NCI-H510A treated with DMSO at 0.1 percent for 48 hours (cell line): Measurements from ENCODE around the gene ZMAT3.
"Not testable (repeated sequence)": the region's sequence is repeated elsewhere in the genome, so short reads cannot be mapped to it uniquely, and the experiment has no call there.

ENCODE experiments used
- DNase-seq: peaks from one replicate; lab custom pipeline; 2025; lab: John Stamatoyannopoulos, UW

Gene ZMAT3

GRCh38 chr3:179071323-179072099 lies at the start of gene ZMAT3:
TSS of gene ZMAT3 (minus strand) at chr3:179071809. CDS start at chr3:179067752, 4,057 bp downstream.
- peak; percentile 59 for DNase-seq

GRCh38 chr3:179116816-179117215 lies 45.2 kb upstream of the ZMAT3 start:
- DNase-seq: no peak

- not testable (repeated sequence) for DNase-seq
These were observed 43.8 kb upstream of the ZMAT3 start for GRCh38 chr3:179115444-179115843.

- no peak for DNase-seq
These were observed 42.3 kb upstream of the ZMAT3 start for GRCh38 chr3:179113903-179114302.

- DNase-seq: no peak
These were observed 36.5 kb upstream of the ZMAT3 start for GRCh38 chr3:179108086-179108485.

- DNase-seq: no peak
These were observed 36.0 kb upstream of the ZMAT3 start for GRCh38 chr3:179107617-179108016.

GRCh38 chr3:179105881-179106280 lies 34.3 kb upstream of the ZMAT3 start:
- no peak for DNase-seq

GRCh38 chr3:179100652-179101051 lies 29.0 kb upstream of the ZMAT3 start:
- no peak for DNase-seq

GRCh38 chr3:179098388-179099077 lies 26.9 kb upstream of the ZMAT3 start:
- DNase-seq: no peak

GRCh38 chr3:179093807-179094206 lies 22.2 kb upstream of the ZMAT3 start:
- no peak for DNase-seq

- no peak for DNase-seq
These were observed 19.5 kb upstream of the ZMAT3 start for GRCh38 chr3:179091113-179091512.

- DNase-seq: no peak
These were observed 16.7 kb upstream of the ZMAT3 start for GRCh38 chr3:179088306-179088705.

GRCh38 chr3:179083977-179084376 lies 12.4 kb upstream of the ZMAT3 start:
- DNase-seq: no peak

GRCh38 chr3:179082416-179082815 lies 10.8 kb upstream of the ZMAT3 start:
- no peak for DNase-seq

- DNase-seq: no peak
These were observed 10.3 kb upstream of the ZMAT3 start for GRCh38 chr3:179081885-179082284.

GRCh38 chr3:179079537-179079936 lies 7.9 kb upstream of the ZMAT3 start:
- DNase-seq: no peak

GRCh38 chr3:179076243-179077027 lies 4.8 kb upstream of the ZMAT3 start:
- DNase-seq: no peak

- DNase-seq: no peak
These were observed 3.0 kb upstream of the ZMAT3 start for GRCh38 chr3:179074656-179075055.

GRCh38 chr3:179073816-179074215 lies 2.2 kb upstream of the ZMAT3 start:
- DNase-seq: no peak

- DNase-seq: peak; percentile 59
These were observed 460 bp upstream of the ZMAT3 start for GRCh38 chr3:179072100-179072438.

GRCh38 chr3:179071027-179071322 lies 634 bp downstream of the ZMAT3 start:
- no peak for DNase-seq

- no peak for DNase-seq
These were observed 1.7 kb downstream of the ZMAT3 start for GRCh38 chr3:179069762-179070390.
